HG02885 (cell line): ENCODE results near the gene TLN1.

Source experiments
- ATAC-seq: cut with Tn5 transposase; IDR thresholded peaks from one replicate; pipeline ENCODE4 v1.9.1; 2021; ENCODE audit warnings: mild to moderate bottlenecking; ENCODE audit not compliant: unreplicated experiment, poor library complexity

Gene TLN1

GRCh38 chr9:35669331-35670145 is 62.5 kb downstream of the TLN1 start:
- no peak for ATAC-seq

DNA sequence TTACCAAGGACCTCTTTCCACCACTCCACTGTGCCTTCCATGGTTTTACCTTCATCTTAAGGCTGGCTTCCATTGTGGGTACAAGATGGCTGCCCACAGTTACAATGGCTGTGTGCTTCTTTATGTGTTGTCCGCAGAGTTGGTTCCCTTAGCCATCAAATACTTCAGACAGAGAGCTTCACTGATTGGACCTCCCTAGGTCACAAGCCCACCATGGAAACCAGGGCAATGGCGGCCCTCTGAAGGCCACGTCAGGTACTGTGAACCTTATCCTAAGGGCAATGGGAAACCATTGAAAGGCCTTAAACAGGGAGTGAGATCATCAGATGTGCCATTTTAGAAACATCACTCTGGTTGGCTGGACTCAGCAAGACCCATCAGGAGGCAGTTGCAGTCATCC is 64.1 kb downstream of the TLN1 start:
- no peak for ATAC-seq

DNA sequence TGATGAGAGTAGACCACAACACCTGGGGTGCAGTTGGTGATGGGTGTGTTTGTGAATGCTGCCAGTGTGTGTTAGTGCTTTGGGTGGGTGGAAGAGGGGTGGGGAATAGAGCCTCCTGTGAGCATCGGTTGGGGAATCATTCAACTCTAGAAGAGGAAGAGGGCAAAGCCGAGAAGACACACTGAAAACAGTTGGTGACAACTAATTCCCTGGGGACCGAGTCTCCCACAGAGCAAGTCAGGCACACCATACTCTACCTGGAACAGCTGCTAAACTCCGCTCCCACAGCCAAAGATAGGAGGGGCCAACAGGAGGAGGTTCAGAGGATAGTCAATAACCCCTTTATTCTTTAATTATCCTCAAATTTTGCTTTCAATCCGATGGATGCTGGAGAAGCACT is 65.4 kb downstream of the TLN1 start:
- no peak for ATAC-seq

DNA sequence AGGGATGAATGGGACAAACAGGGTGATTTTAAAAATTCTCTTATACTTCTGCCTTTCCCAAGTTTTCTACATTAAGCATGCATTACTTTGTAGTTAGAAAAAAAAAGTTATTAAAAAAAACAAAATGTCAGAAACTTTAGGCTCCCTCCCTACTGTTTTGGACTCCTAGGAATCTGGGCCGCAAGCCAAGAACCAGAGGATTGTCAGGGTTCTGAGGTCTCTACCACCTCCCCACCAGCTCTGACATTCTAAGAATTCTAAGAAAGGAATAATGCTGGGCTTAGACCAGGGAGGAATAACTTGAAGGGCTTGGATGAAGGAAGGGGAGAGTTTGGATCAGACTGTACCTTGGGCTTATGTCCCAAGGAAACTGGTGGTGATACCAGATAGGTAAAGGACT is 66.0 kb downstream of the TLN1 start:
- no peak for ATAC-seq

DNA sequence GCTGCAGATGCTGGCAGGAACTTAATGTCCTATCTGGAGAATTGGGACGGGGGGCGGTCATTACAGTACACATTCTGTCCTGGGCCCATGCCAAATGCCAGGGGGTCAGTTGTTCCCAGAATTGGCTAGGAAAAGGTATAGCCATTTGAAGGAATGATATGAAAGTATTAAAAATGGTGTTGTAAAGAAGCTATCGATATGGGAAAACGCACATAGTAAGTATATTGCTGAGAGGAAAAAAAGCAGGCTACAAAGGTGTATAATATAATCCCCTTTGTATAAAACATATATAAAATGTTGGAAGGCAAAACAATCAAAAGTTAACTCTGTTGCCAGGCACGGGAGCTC is 66.5 kb downstream of the TLN1 start:
- no peak for ATAC-seq

- peak; percentile 80 for ATAC-seq
Observed at GRCh38 chr9:35664531-35665470, 67.2 kb downstream of the TLN1 start, which contains the start of gene ARHGEF39. TSS of gene ARHGEF39 (minus strand) at chr9:35665195. CDS start at chr9:35665169, 26 bp downstream.

DNA sequence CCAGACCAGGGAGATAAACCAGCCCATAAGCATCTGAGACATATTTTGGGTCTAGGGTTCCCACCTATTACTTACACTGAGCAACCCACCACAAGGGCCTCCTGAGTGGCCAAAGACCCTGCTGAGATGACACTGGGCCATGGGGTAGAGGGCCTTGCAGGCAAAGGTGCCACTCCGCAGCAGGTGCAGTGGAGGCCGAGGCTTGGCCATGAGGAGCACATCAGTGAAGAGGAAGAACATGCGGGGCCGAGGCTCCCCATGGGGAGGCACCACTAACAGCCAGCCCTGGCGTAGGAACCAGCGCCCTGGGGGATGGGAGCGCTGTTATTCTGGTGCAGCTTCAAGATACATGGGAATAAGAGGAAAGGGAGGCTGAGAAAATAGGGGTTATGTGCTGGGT is 69.6 kb downstream of the TLN1 start:
- ATAC-seq, result no peak

- ATAC-seq, result no peak
Observed at GRCh38 chr9:35661756-35662350, 70.1 kb downstream of the TLN1 start.

DNA sequence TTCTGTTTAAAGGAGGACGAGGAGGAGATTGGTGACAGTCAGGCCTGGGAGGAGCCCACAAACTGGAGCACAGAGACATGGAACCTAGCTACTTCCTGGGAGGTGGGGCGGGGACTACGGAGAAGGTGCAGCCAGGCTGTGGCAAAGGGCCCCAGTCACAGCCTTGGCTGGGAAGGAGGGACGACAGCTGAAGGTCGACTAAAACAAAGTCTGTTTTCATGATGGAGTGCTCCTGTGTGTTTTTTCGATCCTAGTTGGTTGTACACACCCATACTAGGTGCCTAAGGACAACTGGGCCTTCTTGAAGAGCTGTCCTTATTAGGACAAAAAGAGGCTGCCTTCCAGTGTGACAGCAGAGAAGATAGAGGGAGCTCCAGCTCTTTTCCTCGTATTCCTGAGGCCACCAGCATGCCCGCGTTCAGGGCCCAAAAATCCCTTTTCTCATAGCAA is 71.0 kb downstream of the TLN1 start:
- ATAC-seq, result no peak

DNA sequence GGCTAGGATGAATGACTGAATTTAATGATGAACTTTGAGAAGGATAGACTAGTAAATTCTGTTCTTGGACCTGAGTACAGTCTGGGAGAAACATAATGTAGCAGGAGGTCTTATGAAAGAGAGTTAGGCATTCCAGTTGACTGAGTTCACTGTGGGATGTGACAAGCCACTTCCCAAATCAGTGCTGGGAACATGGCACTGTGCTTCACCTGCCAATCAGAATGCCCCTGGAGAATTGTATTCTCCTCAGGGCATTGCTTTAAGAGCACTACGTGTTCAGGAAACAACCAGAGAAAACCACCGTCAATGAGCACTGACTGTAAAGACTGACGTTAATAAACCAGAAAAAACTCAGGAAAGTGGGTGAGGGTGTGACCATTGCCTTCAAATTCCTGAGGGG is 72.7 kb downstream of the TLN1 start:
- no peak for ATAC-seq

DNA sequence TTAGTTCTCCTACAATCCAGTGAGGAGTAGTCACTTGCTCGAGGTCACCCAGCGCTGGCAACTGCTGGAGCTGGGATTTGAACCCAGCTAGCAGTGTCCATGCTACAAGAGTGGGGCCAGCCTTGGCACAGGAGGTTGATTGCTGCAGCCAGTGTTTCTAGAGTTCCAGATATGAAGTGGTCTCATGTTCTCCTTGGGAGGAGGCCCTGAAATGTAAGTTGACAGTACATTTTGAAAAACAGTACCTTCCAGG is 73.1 kb downstream of the TLN1 start:
- ATAC-seq, result no peak

GRCh38 chr9:35658137-35658967 is 73.6 kb downstream of the TLN1 start, which contains the start of gene CCDC107:
TSS of gene CCDC107 (plus strand) at chr9:35658292. CDS start at chr9:35658380, 88 bp downstream.
- ATAC-seq, result peak; percentile 72

- ATAC-seq, result peak; percentile 88
Observed at GRCh38 chr9:35657546-35658136, 74.4 kb downstream of the TLN1 start, which contains the start of gene RMRP. TSS of gene RMRP (minus strand) at chr9:35658019.

GRCh38 chr9:35656831-35657545 is 75.0 kb downstream of the TLN1 start:
- no peak for ATAC-seq

GRCh38 chr9:35656348-35656747 is 75.6 kb downstream of the TLN1 start:
- no peak for ATAC-seq

DNA sequence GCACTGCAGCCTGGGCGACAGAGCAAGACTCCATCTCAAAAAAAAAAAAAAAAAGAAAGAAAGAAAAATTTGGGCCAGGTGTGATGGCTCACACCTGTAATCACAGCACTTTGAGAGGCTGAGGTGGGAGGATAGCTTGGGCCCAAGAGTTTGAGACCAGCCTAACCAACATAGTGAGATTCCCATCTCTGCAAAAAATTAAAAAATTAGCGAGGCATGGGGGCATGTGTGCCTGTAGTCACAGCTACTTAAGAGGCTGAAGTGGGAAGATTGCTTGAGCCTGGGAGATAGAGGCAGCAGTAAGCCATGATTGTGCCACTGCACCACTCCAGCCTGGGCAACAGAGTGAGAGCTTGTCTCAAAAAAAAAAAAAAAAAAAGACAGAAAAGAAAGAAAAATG is 78.4 kb downstream of the TLN1 start:
- no peak for ATAC-seq

GRCh38 chr9:35652829-35653209 is 79.2 kb downstream of the TLN1 start:
- ATAC-seq, result no peak

DNA sequence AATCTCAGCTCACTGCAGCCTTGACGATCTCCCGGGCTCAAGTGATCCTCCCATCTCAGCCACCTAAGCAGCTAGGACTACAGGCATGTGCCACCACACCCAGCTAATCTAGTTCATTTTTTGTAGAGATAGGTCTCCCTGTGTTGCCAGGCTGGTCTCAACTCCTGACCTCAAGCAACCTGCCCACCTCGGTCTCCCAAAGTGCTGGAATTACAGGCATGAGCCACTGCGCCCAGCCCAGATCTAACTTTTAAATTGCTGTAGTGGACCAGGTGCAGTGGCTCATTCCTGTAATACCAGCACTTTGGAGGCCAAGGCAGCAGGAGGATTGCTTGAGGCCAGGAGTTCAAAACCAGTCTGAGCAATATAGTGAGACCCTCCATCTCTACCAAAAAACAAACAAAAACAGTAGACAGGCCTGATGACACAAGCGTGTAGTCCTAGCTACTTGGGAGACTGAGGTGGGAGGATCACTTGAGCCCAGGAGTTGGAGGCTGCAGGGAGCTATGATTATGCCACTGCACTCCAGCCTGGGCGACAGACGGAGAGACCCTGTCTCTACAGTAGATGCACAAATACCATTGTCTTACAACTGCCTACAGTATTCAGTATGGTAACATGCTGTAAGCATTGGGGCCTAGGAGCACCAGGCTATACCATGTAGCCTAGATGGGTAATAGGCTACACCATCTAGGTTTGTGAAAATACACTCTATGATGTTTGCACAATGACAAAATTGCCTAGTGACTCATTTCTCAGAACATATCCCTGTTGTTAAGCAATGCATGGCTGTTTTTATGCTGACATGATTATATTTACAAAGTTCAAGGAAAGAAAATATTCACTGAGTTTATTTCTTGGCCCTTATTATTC is 79.8 kb downstream of the TLN1 start:
- ATAC-seq, result no peak
